Smooth muscle cell (in vitro differentiated cells): ENCODE measurements around the gene ANKLE2. TPM values are rescaled to one million over a fixed set of nuclear protein-coding genes. Genes with fewer than 3 reads are reported as not detected.

Experiments
- DNase-seq: peaks from one replicate; lab custom pipeline; 2025; ENCODE audit not compliant: unreplicated experiment; lab: John Stamatoyannopoulos, UW
- H2AFZ ChIP-seq: fragments of 200-600 bp; sonication (generic); 2 replicates; pipeline ENCODE4 v1.6.0; 2016; ENCODE audit warnings: antibody characterized with exemption, low read depth, mild to moderate bottlenecking
- H3F3A ChIP-seq: fragments of 200-600 bp; sonication (generic); 2 replicates; pipeline ENCODE4 v1.6.0; 2017; ENCODE audit warnings: antibody characterized with exemption, low read depth
- H3K27ac ChIP-seq: fragments of 200-600 bp; sonication (generic); 2 replicates; pipeline ENCODE4 v1.5.1; 2016; ENCODE audit warnings: low read depth, mild to moderate bottlenecking
- H3K27me3 ChIP-seq: fragments of 200-600 bp; sonication (generic); 2 replicates; pipeline ENCODE4 v1.6.1; 2016; ENCODE audit warnings: low read depth, mild to moderate bottlenecking
- H3K36me3 ChIP-seq: fragments of 200-600 bp; sonication (generic); 2 replicates; pipeline ENCODE4 v1.5.1; 2016; ENCODE audit warnings: low read depth
- H3K4me1 ChIP-seq: fragments of 200-600 bp; sonication (generic); 2 replicates; pipeline ENCODE4 v1.5.1; 2016; ENCODE audit warnings: low read depth
- H3K4me2 ChIP-seq: fragments of 200-600 bp; sonication (generic); 2 replicates; pipeline ENCODE4 v1.6.0; 2016; ENCODE audit warnings: mild to moderate bottlenecking
- H3K4me3 ChIP-seq: fragments of 200-600 bp; sonication (generic); 2 replicates; pipeline ENCODE4 v1.5.1; 2016; ENCODE audit warnings: mild to moderate bottlenecking
- H3K79me2 ChIP-seq: fragments of 200-600 bp; sonication (generic); 2 replicates; pipeline ENCODE4 v1.6.0; 2016; ENCODE audit warnings: low read depth, mild to moderate bottlenecking
- H3K9ac ChIP-seq: fragments of 200-600 bp; sonication (generic); 2 replicates; pipeline ENCODE4 v1.6.0; 2016; ENCODE audit warnings: low read depth
- H3K9me3 ChIP-seq: fragments of 200-600 bp; sonication (generic); replicated peaks from 2 replicates; pipeline ENCODE4 v1.5.1; 2016; ENCODE audit warnings: low read depth
- H4K20me1 ChIP-seq: fragments of 200-600 bp; sonication (generic); 2 replicates; pipeline ENCODE4 v1.6.0; 2016; ENCODE audit warnings: low read depth
- WGBS: methylation state at CpG from one replicate; pipeline ENCODE4 v1.1.7; 2016; ENCODE audit warnings: low lambda C conversion rate; 5-methylcytosine and 5-hydroxymethylcytosine counted together
- polyA plus RNA-seq: library from polyadenylated mRNA; unstranded; fragments of >200 nt; fragmentation: Nextera tagmentation; extraction: Ambion mirVana; gene quantifications from 2 replicates; pipeline ENCODE4 v1.2.1, GENCODE V29; 2016
- total RNA-seq: library from RNA; depleted of rRNA; stranded (reverse); fragments of >200 nt; gene quantifications from 2 replicates; pipeline ENCODE4 v1.2.3, GENCODE V29; 2014
- TF ChIP-seq, protein P1 (sequence below): fragments of 200-600 bp; sonication (generic); IDR thresholded peaks from 2 replicates; pipeline ENCODE4 v1.5.1; 2017; ENCODE audit warnings: borderline replicate concordance, mild to moderate bottlenecking, antibody characterized with exemption; ENCODE audit not compliant: insufficient read depth, poor library complexity, severe bottlenecking

ANKLE2 gene
- total and polyA plus RNA-seq, 2 experiments from 2014 or later, result 56.4 to 94.8 TPM

DNA sequence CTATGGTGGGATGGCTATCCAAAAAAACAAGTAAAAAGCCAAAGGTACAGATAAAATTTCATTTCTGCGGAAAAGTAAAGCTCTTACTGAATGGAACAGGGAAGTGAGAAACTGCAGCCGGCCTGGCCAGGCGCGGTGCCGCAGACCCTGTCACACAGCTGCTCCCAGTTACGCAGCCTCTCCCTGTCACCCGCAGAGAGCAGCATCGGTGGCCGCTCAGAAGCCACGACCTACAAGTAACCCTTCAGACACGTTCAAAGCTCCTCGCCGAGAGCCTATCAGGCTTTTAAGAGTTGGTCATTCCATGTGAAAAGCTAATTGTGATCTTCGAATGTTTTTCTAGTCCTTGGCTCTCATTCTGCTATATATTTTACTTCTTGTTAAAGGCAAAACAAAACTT lies 11.0 kb upstream of the ANKLE2 start:
- Histone ChIP-seq H3K79me2 (peaks cover 4% of the 10 kb centered on the region), H3K36me3 (peaks cover 4% of the 10 kb centered on the region)
- no peak for DNase-seq

DNA sequence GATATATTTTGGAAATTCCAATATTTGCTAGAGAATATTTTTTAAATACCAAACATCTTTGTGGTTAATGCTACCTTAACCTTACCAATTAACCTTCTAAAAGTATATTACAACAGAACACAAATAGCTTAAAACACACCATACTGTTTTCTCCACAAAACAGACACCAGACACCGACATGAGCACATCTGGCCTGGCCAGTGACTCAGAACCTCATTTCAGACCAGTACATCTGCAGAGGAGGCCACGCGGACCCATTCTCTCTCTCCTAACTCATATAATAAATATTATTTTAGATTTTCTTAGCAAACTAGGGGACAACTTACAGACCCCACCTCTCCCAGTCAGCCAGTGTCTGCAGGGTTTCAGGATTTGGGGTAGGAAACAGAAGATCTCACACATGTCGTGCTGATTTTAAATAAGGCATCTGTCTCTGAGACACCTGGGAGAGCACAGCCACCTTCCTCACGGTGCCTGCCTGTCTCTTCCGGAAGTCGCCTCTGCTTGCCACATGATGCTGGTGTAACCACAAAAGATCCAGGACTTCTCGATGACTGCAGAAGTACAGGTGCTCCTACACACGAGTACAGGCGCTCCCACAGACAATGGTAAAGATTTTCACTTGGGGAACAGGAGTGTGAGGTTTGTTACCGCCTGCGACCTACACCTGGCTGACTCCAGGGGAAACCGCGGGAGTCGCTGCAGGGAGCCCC lies 9.7 kb upstream of the ANKLE2 start:
- peaks cover 37% of the 10 kb centered on the region for H3F3A ChIP-seq
- no peak for DNase-seq
- peaks cover 38% of the 10 kb centered on the region for H4K20me1 ChIP-seq
- TF ChIP-seq, protein P1, sequence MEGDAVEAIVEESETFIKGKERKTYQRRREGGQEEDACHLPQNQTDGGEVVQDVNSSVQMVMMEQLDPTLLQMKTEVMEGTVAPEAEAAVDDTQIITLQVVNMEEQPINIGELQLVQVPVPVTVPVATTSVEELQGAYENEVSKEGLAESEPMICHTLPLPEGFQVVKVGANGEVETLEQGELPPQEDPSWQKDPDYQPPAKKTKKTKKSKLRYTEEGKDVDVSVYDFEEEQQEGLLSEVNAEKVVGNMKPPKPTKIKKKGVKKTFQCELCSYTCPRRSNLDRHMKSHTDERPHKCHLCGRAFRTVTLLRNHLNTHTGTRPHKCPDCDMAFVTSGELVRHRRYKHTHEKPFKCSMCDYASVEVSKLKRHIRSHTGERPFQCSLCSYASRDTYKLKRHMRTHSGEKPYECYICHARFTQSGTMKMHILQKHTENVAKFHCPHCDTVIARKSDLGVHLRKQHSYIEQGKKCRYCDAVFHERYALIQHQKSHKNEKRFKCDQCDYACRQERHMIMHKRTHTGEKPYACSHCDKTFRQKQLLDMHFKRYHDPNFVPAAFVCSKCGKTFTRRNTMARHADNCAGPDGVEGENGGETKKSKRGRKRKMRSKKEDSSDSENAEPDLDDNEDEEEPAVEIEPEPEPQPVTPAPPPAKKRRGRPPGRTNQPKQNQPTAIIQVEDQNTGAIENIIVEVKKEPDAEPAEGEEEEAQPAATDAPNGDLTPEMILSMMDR, result no peak
- no peaks in the 10 kb centered on the region for H3K27me3 ChIP-seq
- no peaks in the 10 kb centered on the region for H3K36me3 ChIP-seq
- no peak overlapping the region for H3K4me3 ChIP-seq
- H3K9me3 ChIP-seq, result no peaks in the 10 kb centered on the region
- H3K27ac ChIP-seq, result peak overlapping the region; percentile 47
- H3K4me1 ChIP-seq, result no peaks in the 10 kb centered on the region
- H2AFZ ChIP-seq, result no peak overlapping the region
- H3K9ac ChIP-seq, result no peak overlapping the region
- WGBS, result 88% methylated on average over 13 of the region's 15 CpGs
- peaks cover 4% of the 10 kb centered on the region for H3K79me2 ChIP-seq
- H3K4me2 ChIP-seq, result no peak overlapping the region

More for the DNA sequence above, 11.0 kb upstream of the ANKLE2 start:
- Histone ChIP-seq H3K27ac (no peak overlapping the region), H3K9me3 (no peaks in the 10 kb centered on the region), H4K20me1 (peaks cover 49% of the 10 kb centered on the region), H3F3A (peaks cover 36% of the 10 kb centered on the region), H3K27me3 (no peaks in the 10 kb centered on the region), H3K9ac (no peak overlapping the region), H3K4me2 (no peak overlapping the region), H3K4me1 (no peaks in the 10 kb centered on the region), H3K4me3 (no peak overlapping the region), H2AFZ (no peak overlapping the region)
- WGBS, result 99% methylated on average over 14 of the region's 14 CpGs
- TF ChIP-seq, protein P1, result no peak

DNA sequence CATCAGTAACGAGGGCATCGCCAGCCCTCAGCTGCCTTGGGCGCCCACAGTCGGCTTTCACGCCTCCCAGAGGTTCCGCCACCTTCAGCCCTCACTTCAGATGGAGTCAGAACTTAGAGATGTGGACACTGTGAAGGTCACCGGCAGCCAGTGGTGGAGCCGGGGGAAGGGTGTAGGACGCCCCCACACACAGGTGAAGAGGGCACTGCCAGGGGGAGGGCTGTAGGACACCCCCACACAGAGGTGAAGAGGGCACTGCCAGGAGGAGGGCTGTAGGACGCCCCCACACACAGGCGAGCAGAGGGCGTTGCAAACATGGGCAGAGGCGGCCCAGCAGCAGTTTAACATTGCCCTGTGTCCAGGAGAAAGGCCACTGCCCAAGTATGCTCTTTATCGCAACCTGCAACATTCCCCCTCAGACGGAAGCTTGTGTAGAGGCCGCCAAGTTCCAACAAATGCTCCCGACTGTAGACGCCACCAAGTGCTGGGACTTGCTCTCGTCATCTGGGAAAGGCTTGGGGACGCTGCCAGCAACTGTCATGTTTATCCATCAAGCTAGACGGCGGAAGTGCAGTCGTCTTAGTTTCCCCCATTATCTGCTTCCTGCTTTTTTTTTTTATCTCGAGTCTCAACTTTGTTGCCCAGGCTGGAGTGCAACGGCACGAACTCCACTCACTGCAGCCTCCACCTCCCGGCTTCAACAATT lies 4.9 kb upstream of the ANKLE2 start:
- no peaks in the 10 kb centered on the region for H3K9me3 ChIP-seq
- no peaks in the 10 kb centered on the region for H3K27me3 ChIP-seq
- H4K20me1 ChIP-seq, result peaks cover 14% of the 10 kb centered on the region
- H3K79me2 ChIP-seq, result peaks cover 9% of the 10 kb centered on the region
- H3K4me1 ChIP-seq, result no peaks in the 10 kb centered on the region
- no peak overlapping the region for H3K4me3 ChIP-seq
- no peaks in the 10 kb centered on the region for H3K36me3 ChIP-seq
- no peak overlapping the region for H2AFZ ChIP-seq
- WGBS, result 63% methylated on average over 27 of the region's 27 CpGs
- no peak overlapping the region for H3K4me2 ChIP-seq
- peaks cover 42% of the 10 kb centered on the region for H3F3A ChIP-seq
- TF ChIP-seq, protein P1, result no peak
- H3K9ac ChIP-seq, result no peak overlapping the region
- no peak for DNase-seq
- peak overlapping the region; percentile 57 for H3K27ac ChIP-seq

DNA sequence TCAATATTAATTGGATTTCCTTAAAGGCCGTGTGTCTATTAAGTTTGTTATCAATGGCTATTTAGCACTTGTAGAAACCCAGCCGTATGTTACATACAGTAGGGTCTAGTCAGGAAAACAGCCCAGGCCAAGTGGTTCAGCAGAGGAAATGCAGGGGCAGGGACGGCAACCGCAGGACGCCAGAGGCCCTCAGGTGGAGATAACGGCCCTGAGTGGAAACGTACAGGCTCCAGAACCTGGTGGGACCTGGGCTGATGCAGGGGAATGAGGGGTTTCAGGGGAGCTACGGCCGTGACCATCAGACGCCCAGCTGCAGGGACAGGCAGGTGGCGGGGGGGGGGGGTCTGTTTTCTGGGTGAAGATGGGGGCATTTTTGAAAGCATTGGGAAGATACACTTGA lies 3.7 kb upstream of the ANKLE2 start:
- peaks cover 1% of the 10 kb centered on the region for H3K4me1 ChIP-seq
- no peak overlapping the region for H3K4me2 ChIP-seq
- H3K27ac ChIP-seq, result no peak overlapping the region
- no peak overlapping the region for H2AFZ ChIP-seq
- H3K4me3 ChIP-seq, result no peak overlapping the region
- peaks cover 31% of the 10 kb centered on the region for H3F3A ChIP-seq
- TF ChIP-seq, protein P1, result no peak
- H4K20me1 ChIP-seq, result peaks cover 7% of the 10 kb centered on the region
- H3K79me2 ChIP-seq, result peaks cover 16% of the 10 kb centered on the region
- H3K36me3 ChIP-seq, result no peaks in the 10 kb centered on the region
- H3K9me3 ChIP-seq, result no peaks in the 10 kb centered on the region
- 79% methylated on average over 10 of the region's 11 CpGs for WGBS
- no peak for DNase-seq
- H3K9ac ChIP-seq, result no peak overlapping the region
- H3K27me3 ChIP-seq, result no peaks in the 10 kb centered on the region
